SK-N-SH (cell line): ENCODE measurements around the gene IL1R1. TPM values are rescaled to one million over a fixed set of nuclear protein-coding genes. Genes with fewer than 3 reads are reported as not detected.

Experiments
- CTCF ChIA-PET: fragments of 300-600, 350-600 bp; formaldehyde crosslinking; extraction: SDS; loops from one replicate; lab custom pipeline; 2021; lab: Yijun Ruan, JAX
- POLR2A ChIA-PET: fragments of 350-600 bp; sonication (Branson Sonifier 250); formaldehyde crosslinking; extraction: SDS; loops from one replicate; lab custom pipeline; 2020; ENCODE audit warnings: antibody characterized with exemption, inconsistent platforms; lab: Yijun Ruan, JAX
- DNase-seq: peaks from one replicate; pipeline ENCODE4 v3.0.0; 2012
- H2AFZ ChIP-seq: fragments of 200-600 bp; sonication (generic); 2 replicates; pipeline ENCODE4 v1.8.1; 2016; ENCODE audit warnings: antibody characterized with exemption, mild to moderate bottlenecking, low read depth
- H3F3A ChIP-seq: fragments of 200-600 bp; sonication (generic); replicated peaks from 2 replicates; pipeline ENCODE3; 2016; ENCODE audit warnings: antibody characterized with exemption, mild to moderate bottlenecking; ENCODE audit not compliant: insufficient read depth
- H3K27ac ChIP-seq, 2 experiments: fragments of 200-500 bp in 1 of 2; fragments of 200-600 bp in 1 of 2; sonication (Bioruptor generic) in 1 of 2; sonication (generic), shearing (Covaris generic) in 1 of 2; 2 replicates each; pipeline versions ENCODE4 v1.5.1 to v1.6.1; 2014 to 2016; ENCODE audit warnings: low read depth in 2 of 2, inconsistent platforms in 1 of 2, low read length in 1 of 2, mild to moderate bottlenecking in 1 of 2, mixed read lengths in 1 of 2
- H3K27me3 ChIP-seq: fragments of 200-600 bp; sonication (generic), shearing (Covaris generic); 2 replicates; pipeline ENCODE4 v1.6.1; 2016; ENCODE audit warnings: mixed run types; ENCODE audit not compliant: insufficient read depth
- H3K36me3 ChIP-seq, 2 experiments: fragments of 200-500 bp in 1 of 2; fragments of 200-600 bp in 1 of 2; sonication (Bioruptor generic) in 1 of 2; sonication (generic) in 1 of 2; replicated peaks in 1 of 2; 2 replicates each; pipeline versions ENCODE3 to v1.5.1; 2014 to 2016; ENCODE audit warnings: low read length in 1 of 2, mild to moderate bottlenecking in 1 of 2; ENCODE audit not compliant: insufficient read depth in 2 of 2, control insufficient read depth in 1 of 2
- H3K4me1 ChIP-seq, 2 experiments: fragments of 200-500 bp in 1 of 2; fragments of 200-600 bp in 1 of 2; sonication (Bioruptor generic) in 1 of 2; sonication (generic), shearing (Covaris generic) in 1 of 2; 2 replicates each; pipeline versions ENCODE4 v1.5.1 to v1.6.1; 2014 to 2016; ENCODE audit warnings: low read depth in 1 of 2, low read length in 1 of 2, mixed run types in 1 of 2; ENCODE audit not compliant: insufficient read depth in 2 of 2, control insufficient read depth in 1 of 2
- H3K4me2 ChIP-seq: fragments of 200-600 bp; sonication (generic), shearing (Covaris generic); 2 replicates; pipeline ENCODE4 v1.6.1; 2017; ENCODE audit warnings: mixed run types
- H3K4me3 ChIP-seq, 2 experiments: fragments of 200-500 bp in 1 of 2; fragments of 200-600 bp in 1 of 2; sonication (Bioruptor generic) in 1 of 2; sonication (generic), shearing (Covaris generic) in 1 of 2; 2 replicates each; pipeline versions ENCODE4 v1.5.1 to v1.8.1; 2014 to 2016; ENCODE audit warnings: low read depth in 2 of 2, inconsistent platforms in 1 of 2, low read length in 1 of 2, mild to moderate bottlenecking in 1 of 2, mixed read lengths in 1 of 2, moderate library complexity in 1 of 2
- H3K79me2 ChIP-seq: fragments of 200-600 bp; sonication (generic); 2 replicates; pipeline ENCODE4 v1.8.1; 2017; ENCODE audit warnings: mild to moderate bottlenecking; ENCODE audit not compliant: insufficient read depth
- H3K9ac ChIP-seq: fragments of 200-600 bp; sonication (generic); 2 replicates; pipeline ENCODE4 v1.6.1; 2017; ENCODE audit warnings: mixed run types
- H3K9me2 ChIP-seq: fragments of 200-600 bp; sonication (generic); 2 replicates; pipeline ENCODE4 v1.6.1; 2017; ENCODE audit warnings: mixed run types
- H3K9me3 ChIP-seq: fragments of 200-600 bp; sonication (generic); 2 replicates; pipeline ENCODE4 v1.6.1; 2017; ENCODE audit warnings: mixed run types, mild to moderate bottlenecking, moderate library complexity
- H4K20me1 ChIP-seq: fragments of 200-600 bp; sonication (generic); 2 replicates; pipeline ENCODE4 v1.6.1; 2017; ENCODE audit warnings: mild to moderate bottlenecking, mixed run types; ENCODE audit not compliant: insufficient read depth
- CHD2 ChIP-seq: fragments of 150-350 bp; IDR thresholded peaks from 2 replicates; pipeline ENCODE4 v1.6.1; 2018; ENCODE audit warnings: low read length; ENCODE audit not compliant: partially characterized antibody
- EZH2phosphoT487 ChIP-seq: fragments of 200-600 bp; sonication (generic); IDR thresholded peaks from 2 replicates; pipeline ENCODE4 v1.6.1; 2017; ENCODE audit warnings: low read depth, mixed run types, mild to moderate bottlenecking, antibody characterized with exemption, moderate library complexity, borderline replicate concordance
- FOXJ3 ChIP-seq: sonication (generic); formaldehyde crosslinking; IDR thresholded peaks from 2 replicates; pipeline ENCODE4 v1.5.1; 2020; ENCODE audit warnings: mild to moderate bottlenecking, missing genetic modification reagents
- FOXM1 ChIP-seq: IDR thresholded peaks from 2 replicates; pipeline ENCODE4 v1.4.0; 2012; ENCODE audit warnings: low read depth, mild to moderate bottlenecking
- GABPA ChIP-seq: IDR thresholded peaks from 2 replicates; pipeline ENCODE4 v1.4.0; 2012; ENCODE audit warnings: low read depth, mild to moderate bottlenecking
- IRF3 ChIP-seq: fragments of 150-350 bp; IDR thresholded peaks from 2 replicates; pipeline ENCODE4 v1.6.1; 2016; ENCODE audit warnings: mild to moderate bottlenecking, low read depth, low read length
- JUND ChIP-seq: IDR thresholded peaks from 2 replicates; pipeline ENCODE4 v1.4.0; 2012
- PBX3 ChIP-seq: IDR thresholded peaks from 2 replicates; pipeline ENCODE4; 2012
- POLR2AphosphoS5 ChIP-seq: IDR thresholded peaks from 2 replicates; pipeline ENCODE4 v1.6.1; 2012; ENCODE audit warnings: low read depth, low read length
- RAD21 ChIP-seq: IDR thresholded peaks from 2 replicates; pipeline ENCODE4 v1.6.1; 2012; ENCODE audit warnings: mild to moderate bottlenecking, low read length
- SMC3 ChIP-seq: IDR thresholded peaks from 2 replicates; pipeline ENCODE4 v1.6.1; 2012; ENCODE audit warnings: low read depth, low read length, improper control_type of control experiment
- TCF12 ChIP-seq: IDR thresholded peaks from 2 replicates; pipeline ENCODE4 v1.4.0; 2012
- USF1 ChIP-seq: IDR thresholded peaks from 2 replicates; pipeline ENCODE4 v1.4.0; 2012; ENCODE audit warnings: low read depth, borderline replicate concordance
- USF2 ChIP-seq: fragments of 150-350 bp; IDR thresholded peaks from 2 replicates; pipeline ENCODE4 v1.6.1; 2017; ENCODE audit warnings: antibody characterized with exemption, low read length, low read depth, borderline replicate concordance
- YY1 ChIP-seq: IDR thresholded peaks from 2 replicates; pipeline ENCODE4 v1.4.0; 2012; ENCODE audit warnings: low read depth, mild to moderate bottlenecking
- ZBTB33 ChIP-seq: IDR thresholded peaks from 2 replicates; pipeline ENCODE4 v1.4.0; 2012; ENCODE audit warnings: low read depth, borderline replicate concordance
- WGBS: methylation state at CpG from one replicate; pipeline ENCODE4 v1.1.6; 2017; ENCODE audit warnings: low lambda C conversion rate; 5-methylcytosine and 5-hydroxymethylcytosine counted together
- polyA plus RNA-seq, 3 experiments: library from polyadenylated mRNA; depleted of rRNA; stranded (reverse); fragments of >200 nt; gene quantifications; 2 replicates each; pipeline ENCODE4 v1.2.3, GENCODE V29; 2012
- TF ChIP-seq, protein P1 (sequence below): IDR thresholded peaks from 2 replicates; pipeline ENCODE4 v1.6.1; 2012; ENCODE audit warnings: mild to moderate bottlenecking, low read depth, low read length, moderate library complexity

Gene IL1R1
- polyA plus RNA-seq, 1 of the 3 experiments (the other 2 are of a cell fraction), result 13.3 TPM

DNA sequence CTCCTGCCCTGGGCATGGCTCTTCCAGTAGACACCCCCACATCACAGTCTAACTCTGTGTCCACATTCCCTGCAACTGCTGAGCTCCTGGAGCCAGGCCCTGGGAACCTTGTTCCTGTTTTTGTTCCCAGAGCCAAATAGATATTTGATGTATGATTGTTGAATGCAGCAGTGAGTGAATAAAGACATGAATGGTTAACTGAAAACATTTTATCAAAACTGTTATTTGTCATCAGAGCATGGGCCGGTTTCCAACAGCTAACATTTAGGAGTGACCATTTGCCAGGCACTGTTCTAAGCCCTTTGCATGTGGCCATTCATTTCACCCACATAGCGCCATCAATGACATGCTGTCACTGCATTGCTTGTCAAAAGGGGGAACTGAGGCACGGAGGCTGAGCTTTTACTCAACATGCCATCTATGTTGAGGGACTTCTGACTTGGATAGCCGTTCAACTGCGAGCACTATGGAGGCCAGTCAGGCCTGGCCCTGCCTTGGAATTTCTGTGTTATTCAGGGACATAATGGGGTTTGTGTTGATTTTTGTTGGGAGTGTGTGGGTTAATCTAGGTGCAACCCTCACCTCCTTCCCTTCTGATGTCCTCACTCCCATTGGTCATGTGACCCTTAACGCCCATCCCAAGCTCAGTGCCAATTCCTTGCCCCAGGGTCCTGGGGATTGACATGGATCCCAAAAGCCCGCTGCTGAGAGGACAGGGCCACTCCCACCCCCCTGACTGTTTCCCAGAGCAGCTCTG, 12.6 kb downstream of the IL1R1 start:
- no peak overlapping the region for H3K4me2 ChIP-seq
- no peak for TF ChIP-seq GABPA
- no peak for TF ChIP-seq CHD2
- TF ChIP-seq IRF3, result no peak
- no peak for TF ChIP-seq PBX3
- TF ChIP-seq EZH2phosphoT487, result no peak
- TF ChIP-seq FOXM1, result no peak
- TF ChIP-seq SMC3, result no peak
- TF ChIP-seq YY1, result no peak
- TF ChIP-seq FOXJ3 (CRISPR knock-in tag), result no peak
- TF ChIP-seq JUND, result no peak
- TF ChIP-seq USF1, result no peak
- no peak for TF ChIP-seq TCF12
- no peak for TF ChIP-seq POLR2AphosphoS5
- TF ChIP-seq, protein P1, sequence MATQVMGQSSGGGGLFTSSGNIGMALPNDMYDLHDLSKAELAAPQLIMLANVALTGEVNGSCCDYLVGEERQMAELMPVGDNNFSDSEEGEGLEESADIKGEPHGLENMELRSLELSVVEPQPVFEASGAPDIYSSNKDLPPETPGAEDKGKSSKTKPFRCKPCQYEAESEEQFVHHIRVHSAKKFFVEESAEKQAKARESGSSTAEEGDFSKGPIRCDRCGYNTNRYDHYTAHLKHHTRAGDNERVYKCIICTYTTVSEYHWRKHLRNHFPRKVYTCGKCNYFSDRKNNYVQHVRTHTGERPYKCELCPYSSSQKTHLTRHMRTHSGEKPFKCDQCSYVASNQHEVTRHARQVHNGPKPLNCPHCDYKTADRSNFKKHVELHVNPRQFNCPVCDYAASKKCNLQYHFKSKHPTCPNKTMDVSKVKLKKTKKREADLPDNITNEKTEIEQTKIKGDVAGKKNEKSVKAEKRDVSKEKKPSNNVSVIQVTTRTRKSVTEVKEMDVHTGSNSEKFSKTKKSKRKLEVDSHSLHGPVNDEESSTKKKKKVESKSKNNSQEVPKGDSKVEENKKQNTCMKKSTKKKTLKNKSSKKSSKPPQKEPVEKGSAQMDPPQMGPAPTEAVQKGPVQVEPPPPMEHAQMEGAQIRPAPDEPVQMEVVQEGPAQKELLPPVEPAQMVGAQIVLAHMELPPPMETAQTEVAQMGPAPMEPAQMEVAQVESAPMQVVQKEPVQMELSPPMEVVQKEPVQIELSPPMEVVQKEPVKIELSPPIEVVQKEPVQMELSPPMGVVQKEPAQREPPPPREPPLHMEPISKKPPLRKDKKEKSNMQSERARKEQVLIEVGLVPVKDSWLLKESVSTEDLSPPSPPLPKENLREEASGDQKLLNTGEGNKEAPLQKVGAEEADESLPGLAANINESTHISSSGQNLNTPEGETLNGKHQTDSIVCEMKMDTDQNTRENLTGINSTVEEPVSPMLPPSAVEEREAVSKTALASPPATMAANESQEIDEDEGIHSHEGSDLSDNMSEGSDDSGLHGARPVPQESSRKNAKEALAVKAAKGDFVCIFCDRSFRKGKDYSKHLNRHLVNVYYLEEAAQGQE, result no peak
- no peak for TF ChIP-seq USF2
- no peak for TF ChIP-seq RAD21
- TF ChIP-seq ZBTB33, result no peak
- no peaks in the 10 kb centered on the region for H4K20me1 ChIP-seq
- no peak overlapping the region for H3K4me3 ChIP-seq
- no peak for DNase-seq
- H3K36me3 ChIP-seq, result peaks cover 0 to 14% of the 10 kb centered on the region in 2 experiments
- H3K9me2 ChIP-seq, result no peaks in the 10 kb centered on the region
- no peaks in the 10 kb centered on the region for H3K9me3 ChIP-seq
- H3K9ac ChIP-seq, result no peak overlapping the region
- no peak overlapping the region for H3K27ac ChIP-seq
- H3K4me1 ChIP-seq, result no peaks in the 10 kb centered on the region
- no peaks in the 10 kb centered on the region for H3K27me3 ChIP-seq
- no peak overlapping the region for H2AFZ ChIP-seq
- peaks cover 5% of the 10 kb centered on the region for H3F3A ChIP-seq
- WGBS, result 65% methylated on average over 7 of the region's 7 CpGs
- ChIA-PET POLR2A (no interaction called here), CTCF (interaction anchor here (1.4 to 1.5 kb wide), 2 partner anchors 9 to 135 kb away, joined by 3 to 7 read pairs; no protein-coding TSS in a partner anchor)
- no peaks in the 10 kb centered on the region for H3K79me2 ChIP-seq
